ENCODE measurements around the gene ZNF777.
"Not testable (repeated sequence)": the region's sequence is repeated elsewhere in the genome, so short reads cannot be mapped to it uniquely, and the experiment has no call there.

ZNF777 gene

GRCh38 chr7:149422162-149422913, 38.5 kb downstream of the ZNF777 start:
- FAIRE-seq (peak; percentile 71), DNase-seq (ENCODE audit: insufficient read length, low spot score) (peak; percentile 96)

- FAIRE-seq (no peak), DNase-seq (ENCODE audit: insufficient read length, low spot score) (no peak)
These were observed 40.9 kb downstream of the ZNF777 start for GRCh38 chr7:149420006-149420405.

- no peak for DNase-seq (ENCODE audit: insufficient read length, low spot score)
- FAIRE-seq: no peak
These were observed 45.3 kb downstream of the ZNF777 start for GRCh38 chr7:149415391-149416071.

- no peak for DNase-seq (ENCODE audit: insufficient read length, low spot score)
These were observed 46.0 kb downstream of the ZNF777 start for GRCh38 chr7:149414745-149415390.

GRCh38 chr7:149414171-149414570, 46.7 kb downstream of the ZNF777 start:
- DNase-seq (ENCODE audit: insufficient read length, low spot score) (no peak), FAIRE-seq (no peak)

More at GRCh38 chr7:149414745-149415390, 46.0 kb downstream of the ZNF777 start:
- no peak for FAIRE-seq

- FAIRE-seq; DNase-seq (ENCODE audit: insufficient read length, low spot score): not testable (repeated sequence)
These were observed 47.8 kb downstream of the ZNF777 start for GRCh38 chr7:149413083-149413482.

- DNase-seq (ENCODE audit: insufficient read length, low spot score) (no peak), FAIRE-seq (peak; percentile 35)
These were observed 51.0 kb downstream of the ZNF777 start for GRCh38 chr7:149409895-149410294.

GRCh38 chr7:149404825-149405224, 56.0 kb downstream of the ZNF777 start:
- FAIRE-seq: no peak

GRCh38 chr7:149404396-149404795, 56.5 kb downstream of the ZNF777 start:
- DNase-seq (ENCODE audit: insufficient read length, low spot score) (no peak), FAIRE-seq (no peak)

More at GRCh38 chr7:149404825-149405224, 56.0 kb downstream of the ZNF777 start:
- no peak for DNase-seq (ENCODE audit: insufficient read length, low spot score)

- FAIRE-seq (no peak), DNase-seq (ENCODE audit: insufficient read length, low spot score) (no peak)
These were observed 62.6 kb downstream of the ZNF777 start for GRCh38 chr7:149398195-149398820.

- FAIRE-seq (no peak), DNase-seq (ENCODE audit: insufficient read length, low spot score) (no peak)
These were observed 63.3 kb downstream of the ZNF777 start for GRCh38 chr7:149397470-149398043.

- not testable (repeated sequence) for DNase-seq (ENCODE audit: insufficient read length, low spot score); FAIRE-seq
These were observed 72.1 kb downstream of the ZNF777 start for GRCh38 chr7:149388550-149389335.

GRCh38 chr7:149386514-149386913, 74.3 kb downstream of the ZNF777 start:
- FAIRE-seq; DNase-seq (ENCODE audit: insufficient read length, low spot score): not testable (repeated sequence)

GRCh38 chr7:149385195-149385950, 75.5 kb downstream of the ZNF777 start:
- FAIRE-seq (no peak), DNase-seq (ENCODE audit: insufficient read length, low spot score) (no peak)
